Endothelial cell of umbilical vein (primary cell): Measurements from ENCODE around the gene NXT1. TPM values are rescaled to one million over a fixed set of nuclear protein-coding genes. Genes with fewer than 3 reads are reported as not detected.

Experiments used
- BruUV-seq: library from RNA; stranded (reverse); fragments of 400-500 nt; replicated peaks from 2 replicates; lab custom pipeline; 2021; lab: Mats Ljungman, UMichigan
- CTCF ChIA-PET: fragments of 300-600, 350-600 bp; sonication (Branson Sonifier 250); formaldehyde crosslinking; loops from one replicate; lab custom pipeline; 2021; ENCODE audit warnings: antibody characterized with exemption, inconsistent platforms; lab: Charles Lee
- POLR2A ChIA-PET: fragments of 300-600, 350-600 bp; sonication (Branson Sonifier 250); formaldehyde crosslinking; loops from one replicate; lab custom pipeline; 2021; ENCODE audit warnings: antibody characterized with exemption, inconsistent platforms; lab: Charles Lee
- DNase-seq: peaks from one replicate; pipeline ENCODE4 v3.0.0-alpha.2; 2011; ENCODE audit warnings: low read depth, low spot score
- FAIRE-seq: peaks from 2 replicates; lab custom pipeline; 2011; peaks lifted over from hg19 to GRCh38; lab: Jason Lieb, UNC
- H2AFZ ChIP-seq: 2 replicates; pipeline ENCODE4 v1.6.0; 2012; ENCODE audit warnings: low read depth, low read length, control low read depth, inconsistent platforms
- H3K27ac ChIP-seq: 2 replicates; pipeline ENCODE4 v1.5.1; 2011; ENCODE audit warnings: low read depth, mild to moderate bottlenecking, control low read depth, low read length, moderate library complexity; ENCODE audit not compliant: insufficient read depth
- H3K27me3 ChIP-seq, 2 experiments: 2 replicates each; pipeline versions ENCODE4 v1.6.0 to v1.6.1; 2011; ENCODE audit warnings: low read length in 2 of 2, mixed read lengths in 1 of 2; ENCODE audit not compliant: control insufficient read depth in 2 of 2, insufficient read depth in 2 of 2
- H3K36me3 ChIP-seq, 2 experiments: 2 replicates in 1 of 2; 3 replicates in 1 of 2; pipeline ENCODE4 v1.5.1; 2011; ENCODE audit warnings: low read length in 2 of 2, mild to moderate bottlenecking in 1 of 2, moderate library complexity in 1 of 2; ENCODE audit not compliant: control insufficient read depth in 2 of 2, insufficient read depth in 2 of 2; ENCODE audit errors: extremely low read depth in 1 of 2
- H3K4me1 ChIP-seq: 3 replicates; pipeline ENCODE4 v1.5.1; 2011; ENCODE audit warnings: mild to moderate bottlenecking, low read length; ENCODE audit not compliant: control insufficient read depth, insufficient read depth; ENCODE audit errors: extremely low read depth
- H3K4me2 ChIP-seq: 2 replicates; pipeline ENCODE4 v1.6.1; 2011; ENCODE audit warnings: low read length, control low read depth, mixed read lengths; ENCODE audit not compliant: insufficient read depth
- H3K4me3 ChIP-seq, 3 experiments: fragments of 200-600 bp in 1 of 3; sonication (generic), shearing (Covaris generic) in 1 of 3; replicated peaks in 1 of 3; 2 replicates each; pipeline ENCODE4 v1.5.1; 2011 to 2016; ENCODE audit warnings: control low read depth in 3 of 3, low read length in 3 of 3, mild to moderate bottlenecking in 2 of 3, inconsistent platforms in 1 of 3, low read depth in 1 of 3, moderate library complexity in 1 of 3; ENCODE audit not compliant: insufficient read depth in 1 of 3
- H3K79me2 ChIP-seq: 2 replicates; pipeline ENCODE4 v1.6.0; 2012; ENCODE audit warnings: low read length, inconsistent platforms; ENCODE audit not compliant: control insufficient read depth, insufficient read depth
- H3K9ac ChIP-seq: replicated peaks from 2 replicates; pipeline ENCODE3; 2011; ENCODE audit warnings: low read length, control low read depth; ENCODE audit not compliant: insufficient read depth; ENCODE audit errors: extremely low read depth
- H3K9me1 ChIP-seq: replicated peaks from 3 replicates; pipeline ENCODE4 v1.6.0; 2011; ENCODE audit warnings: mild to moderate bottlenecking, low read length; ENCODE audit not compliant: control insufficient read depth, insufficient read depth; ENCODE audit errors: extremely low read depth
- H3K9me3 ChIP-seq: replicated peaks from 2 replicates; pipeline ENCODE4 v1.5.1; 2012; ENCODE audit warnings: low read length, inconsistent platforms; ENCODE audit not compliant: control insufficient read depth, insufficient read depth
- H4K20me1 ChIP-seq: replicated peaks from 2 replicates; pipeline ENCODE3; 2011; ENCODE audit warnings: mild to moderate bottlenecking, low read length; ENCODE audit not compliant: control insufficient read depth, insufficient read depth; ENCODE audit errors: extremely low read depth
- EZH2 ChIP-seq: IDR thresholded peaks from 2 replicates; pipeline ENCODE4 v1.6.1; 2012; ENCODE audit warnings: borderline replicate concordance, low read depth, mild to moderate bottlenecking, moderate library complexity, low read length, inconsistent platforms; ENCODE audit not compliant: severe bottlenecking
- FOS ChIP-seq: IDR thresholded peaks from 2 replicates; pipeline ENCODE4 v1.6.1; 2011; ENCODE audit warnings: mild to moderate bottlenecking, low read length, moderate library complexity, borderline replicate concordance; ENCODE audit not compliant: insufficient read depth
- GATA2 ChIP-seq: IDR thresholded peaks from 2 replicates; pipeline ENCODE4 v1.7.0; 2011; ENCODE audit warnings: low read depth, mild to moderate bottlenecking, moderate library complexity, mixed read lengths, low read length; ENCODE audit not compliant: insufficient read length, insufficient read depth
- JUN ChIP-seq: IDR thresholded peaks from 2 replicates; pipeline ENCODE4 v1.6.1; 2011; ENCODE audit warnings: borderline replicate concordance, low read depth; ENCODE audit not compliant: insufficient read length, insufficient read depth
- MYC ChIP-seq: IDR thresholded peaks from one replicate; pipeline ENCODE4 v1.6.1; 2011; ENCODE audit warnings: mild to moderate bottlenecking, low read depth, low read length
- POLR2A ChIP-seq: IDR thresholded peaks from 2 replicates; pipeline ENCODE4 v1.6.1; 2012; ENCODE audit warnings: low read depth, mild to moderate bottlenecking, control low read depth, low read length
- POLR2AphosphoS5 ChIP-seq: IDR thresholded peaks from 2 replicates; pipeline ENCODE4 v1.6.1; 2012; ENCODE audit warnings: low read depth, mild to moderate bottlenecking, control low read depth, low read length, moderate library complexity; ENCODE audit not compliant: insufficient read depth
- dilution Hi-C: fragments of 300-500 bp; cut with MboI; formaldehyde crosslinking; loops from one replicate; pipeline ENCODE4 v1.15.0; 2019; ENCODE audit warnings: low sequenced_read_pairs; ENCODE audit not compliant: extremely low pct_ligation_motif_present
- intact Hi-C: fragments of 100-400 bp; cut with micrococcal nuclease; formaldehyde crosslinking; loops from one replicate; pipeline ENCODE4 v1.10.0; 2022
- polyA plus RNA-seq, 4 experiments: library from polyadenylated mRNA; depleted of rRNA in 3 of 4; stranded (reverse) in 3 of 4; unstranded in 1 of 4; fragments of >200 nt; gene quantifications; 2 replicates each; pipeline versions ENCODE4 v1.2.1 to v1.2.3, GENCODE V29; 2011 to 2012; ENCODE audit warnings: missing spikeins in 1 of 4
- total RNA-seq: library from RNA; stranded (reverse); gene quantifications from 2 replicates; pipeline ENCODE4 v1.2.3, GENCODE V29; 2021
- TF ChIP-seq, protein P1 (sequence below): IDR thresholded peaks from 2 replicates; pipeline ENCODE4 v1.6.1; 2011; ENCODE audit not compliant: insufficient read depth, insufficient read length
- TF ChIP-seq, protein P2 (sequence below), 2 donors: IDR thresholded peaks; 1 replicate in 1 of 2; 2 replicates in 1 of 2; pipeline ENCODE4 v1.5.1; 2011; ENCODE audit warnings: low read length in 2 of 2, mild to moderate bottlenecking in 2 of 2, moderate library complexity in 2 of 2, control low read depth in 1 of 2, inconsistent platforms in 1 of 2, low read depth in 1 of 2; ENCODE audit not compliant: insufficient read depth in 1 of 2; ENCODE audit errors: extremely low read depth in 1 of 2

The NXT1 gene
- total and polyA plus RNA-seq, 2 donors (not counting 3 experiments of a cell fraction or from before 2014, with no cell fraction given), result 27.1 to 39.2 TPM

DNA sequence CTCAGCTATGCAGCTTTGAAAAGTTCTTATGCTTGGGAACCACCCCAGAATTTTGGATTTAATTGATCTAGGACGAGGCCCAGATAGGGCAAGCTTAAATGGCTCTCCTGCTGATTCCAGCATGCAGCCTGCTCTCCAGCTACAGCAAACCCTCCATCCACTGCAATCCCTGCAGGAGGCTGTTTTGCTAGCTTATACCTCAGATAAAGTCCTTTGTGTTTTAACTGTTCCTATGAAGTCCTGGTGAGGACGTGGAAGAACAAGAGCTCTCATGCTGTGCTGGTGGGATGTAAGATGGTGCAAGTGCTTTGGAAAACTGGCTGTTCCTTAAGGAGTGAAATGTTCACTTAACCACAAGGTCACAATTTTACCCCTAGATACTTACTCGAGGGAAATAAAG, 25.5 kb upstream of the NXT1 start:
- BruUV-seq, result no TSS peak
- Histone ChIP-seq H3K4me3 (no peak overlapping the region), H3K4me2 (no peak overlapping the region), H3K9me1 (no peaks in the 10 kb centered on the region), H3K27ac (no peak overlapping the region), H3K36me3 (no peaks in the 10 kb centered on the region), H3K9ac (no peak overlapping the region), H3K4me1 (no peaks in the 10 kb centered on the region), H3K27me3 (peaks cover 0 to 5% of the 10 kb centered on the region in 2 experiments), H2AFZ (no peak overlapping the region), H4K20me1 (no peaks in the 10 kb centered on the region), H3K79me2 (no peaks in the 10 kb centered on the region), H3K9me3 (no peaks in the 10 kb centered on the region)
- TF ChIP-seq POLR2AphosphoS5, result no peak
- TF ChIP-seq GATA2, result no peak
- no peak for TF ChIP-seq FOS
- TF ChIP-seq, protein P1, sequence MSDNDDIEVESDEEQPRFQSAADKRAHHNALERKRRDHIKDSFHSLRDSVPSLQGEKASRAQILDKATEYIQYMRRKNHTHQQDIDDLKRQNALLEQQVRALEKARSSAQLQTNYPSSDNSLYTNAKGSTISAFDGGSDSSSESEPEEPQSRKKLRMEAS, result no peak
- TF ChIP-seq MYC, result no peak
- no peak for FAIRE-seq
- ChIA-PET CTCF (interaction anchor here (0.7 to 1.5 kb wide), 5 partner anchors 67 to 630 kb away, joined by 3 to 5 read pairs (median 3); no protein-coding TSS in a partner anchor), POLR2A (interaction anchor here (0.6 kb wide), 1 partner anchor 66 kb away, joined by 10 read pairs; no protein-coding TSS in a partner anchor)
- intact Hi-C loops, result no loop called here
- dilution Hi-C loops, result no loop called here
- DNase-seq, result no peak

DNA sequence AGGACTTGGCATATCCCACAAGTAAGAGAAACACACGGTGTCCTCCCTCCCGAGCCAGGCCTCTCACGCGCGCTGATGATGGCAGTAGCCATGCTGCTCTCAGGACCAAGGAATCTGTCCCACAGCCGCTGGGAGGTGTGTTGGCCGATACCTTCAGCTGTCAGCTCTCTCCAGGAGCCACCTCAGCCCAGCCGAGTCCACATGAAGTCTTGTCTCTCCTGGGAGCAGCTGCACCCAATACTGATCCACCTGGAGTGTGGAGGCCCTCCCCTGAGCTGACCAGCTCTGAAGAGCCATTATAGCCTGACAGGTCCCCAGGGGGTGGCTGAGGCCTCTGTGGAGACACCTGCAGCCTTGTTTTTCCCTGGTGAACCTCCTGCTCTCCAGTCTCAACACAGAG, 23.8 kb upstream of the NXT1 start:
- intact Hi-C loops, result no loop called here
- no peaks in the 10 kb centered on the region for H3K9me1 ChIP-seq
- no peaks in the 10 kb centered on the region for H3K36me3 ChIP-seq
- H3K4me1 ChIP-seq, result peaks cover 4% of the 10 kb centered on the region
- no peaks in the 10 kb centered on the region for H3K9me3 ChIP-seq
- H2AFZ ChIP-seq, result no peak overlapping the region
- no peaks in the 10 kb centered on the region for H3K79me2 ChIP-seq
- H3K27ac ChIP-seq, result no peak overlapping the region
- H3K4me3 ChIP-seq, result no peak overlapping the region
- FAIRE-seq (no peak), DNase-seq (no peak)
- TF ChIP-seq EZH2 (no peak), POLR2A (no peak), MYC (no peak), FOS (no peak), POLR2AphosphoS5 (no peak), GATA2 (no peak), JUN (no peak)
- TF ChIP-seq, protein P2, sequence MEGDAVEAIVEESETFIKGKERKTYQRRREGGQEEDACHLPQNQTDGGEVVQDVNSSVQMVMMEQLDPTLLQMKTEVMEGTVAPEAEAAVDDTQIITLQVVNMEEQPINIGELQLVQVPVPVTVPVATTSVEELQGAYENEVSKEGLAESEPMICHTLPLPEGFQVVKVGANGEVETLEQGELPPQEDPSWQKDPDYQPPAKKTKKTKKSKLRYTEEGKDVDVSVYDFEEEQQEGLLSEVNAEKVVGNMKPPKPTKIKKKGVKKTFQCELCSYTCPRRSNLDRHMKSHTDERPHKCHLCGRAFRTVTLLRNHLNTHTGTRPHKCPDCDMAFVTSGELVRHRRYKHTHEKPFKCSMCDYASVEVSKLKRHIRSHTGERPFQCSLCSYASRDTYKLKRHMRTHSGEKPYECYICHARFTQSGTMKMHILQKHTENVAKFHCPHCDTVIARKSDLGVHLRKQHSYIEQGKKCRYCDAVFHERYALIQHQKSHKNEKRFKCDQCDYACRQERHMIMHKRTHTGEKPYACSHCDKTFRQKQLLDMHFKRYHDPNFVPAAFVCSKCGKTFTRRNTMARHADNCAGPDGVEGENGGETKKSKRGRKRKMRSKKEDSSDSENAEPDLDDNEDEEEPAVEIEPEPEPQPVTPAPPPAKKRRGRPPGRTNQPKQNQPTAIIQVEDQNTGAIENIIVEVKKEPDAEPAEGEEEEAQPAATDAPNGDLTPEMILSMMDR (IDR thresholded peaks at IDR 0.05; ENCODE audit: extremely low read depth in 1 of 2, insufficient read depth in 1 of 2, low read depth in 1 of 2, low read length in 2 of 2), result no peak
- TF ChIP-seq, protein P1, result no peak
- H3K27me3 ChIP-seq, result peaks cover 0 to 5% of the 10 kb centered on the region in 2 experiments
- no peak overlapping the region for H3K9ac ChIP-seq
- dilution Hi-C loops, result no loop called here
- BruUV-seq, result no TSS peak
- CTCF ChIA-PET, result interaction anchor here (1.5 to 1.6 kb wide), 2 partner anchors 14 to 276 kb away, joined by 3 to 6 read pairs; no protein-coding TSS in a partner anchor
- POLR2A ChIA-PET, result no interaction called here
- H4K20me1 ChIP-seq, result no peaks in the 10 kb centered on the region
- no peak overlapping the region for H3K4me2 ChIP-seq
